Common myeloid progenitor, CD34-positive (primary cell): Measurements from ENCODE around the gene HGFAC.

ENCODE experiments used
- CTCF ChIA-PET: fragments of 350-600 bp; sonication (Branson Sonifier 250); formaldehyde crosslinking; loops from one replicate; lab custom pipeline; 2021; ENCODE audit warnings: antibody characterized with exemption; lab: Charles Lee
- POLR2A ChIA-PET: fragments of 350-600 bp; sonication (Branson Sonifier 250); formaldehyde crosslinking; loops from one replicate; lab custom pipeline; 2021; ENCODE audit warnings: antibody characterized with exemption; lab: Charles Lee
- DNase-seq, 3 donors: peaks; one replicate each; pipeline versions ENCODE4 v3.0.0 to v3.0.0-alpha.2; 2013
- H3K27ac ChIP-seq, 2 experiments: 1 replicate in 1 of 2; 2 replicates in 1 of 2; pipeline ENCODE4 v1.7.0; 2013; ENCODE audit warnings: inconsistent platforms in 2 of 2, low read length in 2 of 2, mild to moderate bottlenecking in 2 of 2, low read depth in 1 of 2, moderate library complexity in 1 of 2; ENCODE audit not compliant: severe bottlenecking in 2 of 2, insufficient read depth in 1 of 2, poor library complexity in 1 of 2
- H3K27me3 ChIP-seq, 5 experiments: replicated peaks in 2 of 5; 1 replicate in 3 of 5; 2 replicates in 2 of 5; pipeline versions ENCODE4 v1.6.1 to v1.7.0; 2013; ENCODE audit warnings: low read length in 4 of 5, mild to moderate bottlenecking in 2 of 5, moderate library complexity in 2 of 5, inconsistent platforms in 1 of 5; ENCODE audit not compliant: insufficient read depth in 5 of 5, control insufficient read depth in 4 of 5
- H3K36me3 ChIP-seq, 4 experiments: 1 replicate in 2 of 4; 2 replicates in 2 of 4; pipeline versions ENCODE4 v1.6.1 to v1.7.0; 2013; ENCODE audit warnings: low read length in 3 of 4, control low read depth in 1 of 4, mild to moderate bottlenecking in 1 of 4; ENCODE audit not compliant: control insufficient read depth in 4 of 4, insufficient read depth in 4 of 4
- H3K4me1 ChIP-seq, 4 experiments: 1 replicate in 3 of 4; 2 replicates in 1 of 4; pipeline versions ENCODE4 v1.6.1 to v1.7.1; 2013; ENCODE audit warnings: low read length in 3 of 4, mild to moderate bottlenecking in 3 of 4, control low read depth in 1 of 4, inconsistent platforms in 1 of 4, moderate library complexity in 1 of 4; ENCODE audit not compliant: control insufficient read depth in 4 of 4, insufficient read depth in 4 of 4; ENCODE audit errors: control extremely low read depth in 1 of 4
- H3K4me3 ChIP-seq, 7 experiments: 1 replicate in 4 of 7; 2 replicates in 3 of 7; pipeline versions ENCODE4 v1.5.1 to v1.7.0; 2013; ENCODE audit warnings: mild to moderate bottlenecking in 7 of 7, low read length in 6 of 7, moderate library complexity in 6 of 7, inconsistent platforms in 2 of 7, low read depth in 2 of 7, control low read depth in 1 of 7; ENCODE audit not compliant: insufficient read depth in 4 of 7, control insufficient read depth in 1 of 7; ENCODE audit errors: extremely low read depth in 1 of 7
- H3K9me3 ChIP-seq, 5 experiments: 1 replicate in 4 of 5; 2 replicates in 1 of 5; pipeline versions ENCODE4 v1.6.1 to v1.7.1; 2013; ENCODE audit warnings: low read length in 4 of 5, mild to moderate bottlenecking in 2 of 5, inconsistent platforms in 1 of 5, low read depth in 1 of 5, moderate library complexity in 1 of 5; ENCODE audit not compliant: control insufficient read depth in 4 of 5, insufficient read depth in 2 of 5; ENCODE audit errors: control extremely low read depth in 1 of 5
- WGBS: methylation state at CpG from one replicate; pipeline ENCODE4 v1.1.5; 2013; ENCODE audit not compliant: insufficient coverage; 5-methylcytosine and 5-hydroxymethylcytosine counted together

HGFAC gene

GRCh38 chr4:3475041-3475712, 33.4 kb downstream of the HGFAC start:
- 90% methylated on average over 10 of the region's 15 CpGs for WGBS
- no peaks in the 10 kb centered on the region for H3K9me3 ChIP-seq
- ChIA-PET CTCF (no interaction called here), POLR2A (no interaction called here)
- H3K36me3 ChIP-seq = no peaks in the 10 kb centered on the region
- H3K4me1 ChIP-seq = no peaks in the 10 kb centered on the region
- no peak overlapping the region for H3K27ac ChIP-seq
- H3K4me3 ChIP-seq = no peak overlapping the region
- no peak for DNase-seq
- peaks cover 0 to 3% (median 0%) of the 10 kb centered on the region in 5 experiments for H3K27me3 ChIP-seq

- Histone ChIP-seq H3K27me3 (peaks cover 0 to 6% (median under 1%) of the 10 kb centered on the region in 5 experiments), H3K9me3 (no peaks in the 10 kb centered on the region), H3K4me1 (no peaks in the 10 kb centered on the region), H3K27ac (no peak overlapping the region), H3K4me3 (no peak overlapping the region), H3K36me3 (no peaks in the 10 kb centered on the region)
- CTCF ChIA-PET = no interaction called here
- no peak for DNase-seq
- POLR2A ChIA-PET = no interaction called here
- WGBS = 66% methylated on average over 8 of the region's 22 CpGs
Measured at GRCh38 chr4:3475713-3476260, 34.0 kb downstream of the HGFAC start.

- Histone ChIP-seq H3K9me3 (no peaks in the 10 kb centered on the region), H3K4me1 (no peaks in the 10 kb centered on the region), H3K4me3 (no peak overlapping the region), H3K27me3 (peaks cover 0 to 11% (median 3%) of the 10 kb centered on the region in 5 experiments), H3K27ac (no peak overlapping the region), H3K36me3 (no peaks in the 10 kb centered on the region)
- no peak for DNase-seq
- CTCF ChIA-PET = no interaction called here
- 91% methylated on average over 22 of the region's 22 CpGs for WGBS
- POLR2A ChIA-PET = no interaction called here
Measured at GRCh38 chr4:3476341-3476747, 34.6 kb downstream of the HGFAC start.

- Histone ChIP-seq H3K36me3 (no peaks in the 10 kb centered on the region), H3K27me3 (peaks cover 0 to 19% (median 3%) of the 10 kb centered on the region in 5 experiments), H3K27ac (no peak overlapping the region), H3K4me3 (no peak overlapping the region), H3K9me3 (no peaks in the 10 kb centered on the region), H3K4me1 (peaks cover 0 to 3% (median 0%) of the 10 kb centered on the region in 4 experiments)
- DNase-seq = no peak
- POLR2A ChIA-PET = interaction anchor here (0.6 kb wide), 1 partner anchor 155 kb away, joined by 5 read pairs; no protein-coding TSS in a partner anchor
- WGBS = 93% methylated on average over 17 of the region's 27 CpGs
- CTCF ChIA-PET = interaction anchor here (1.1 kb wide), 1 partner anchor 32 kb away, joined by 3 read pairs; no protein-coding TSS in a partner anchor
Measured at GRCh38 chr4:3476936-3477749, 35.4 kb downstream of the HGFAC start.

- no peak overlapping the region for H3K4me3 ChIP-seq
- POLR2A ChIA-PET = interaction anchor here (0.6 kb wide), 1 partner anchor 156 kb away, joined by 5 read pairs; no protein-coding TSS in a partner anchor
- no peak overlapping the region for H3K27ac ChIP-seq
- H3K27me3 ChIP-seq = peaks cover 0 to 26% (median 3%) of the 10 kb centered on the region in 5 experiments
- 83% methylated on average over 16 of the region's 23 CpGs for WGBS
- peaks cover 0 to 3% (median 0%) of the 10 kb centered on the region in 4 experiments for H3K4me1 ChIP-seq
- CTCF ChIA-PET = interaction anchor here (1.1 kb wide), 1 partner anchor 33 kb away, joined by 3 read pairs; no protein-coding TSS in a partner anchor
- H3K36me3 ChIP-seq = no peaks in the 10 kb centered on the region
- no peak for DNase-seq
- no peaks in the 10 kb centered on the region for H3K9me3 ChIP-seq
Measured at GRCh38 chr4:3477750-3478430, 36.1 kb downstream of the HGFAC start.

GRCh38 chr4:3478446-3479357, 36.9 kb downstream of the HGFAC start:
- H3K27ac ChIP-seq = no peak overlapping the region
- no peak overlapping the region for H3K4me3 ChIP-seq
- ChIA-PET POLR2A (no interaction called here), CTCF (interaction anchor here (1.1 to 4.0 kb wide), 2 partner anchors 34 to 133 kb away, joined by 3 to 24 read pairs; no protein-coding TSS in a partner anchor)
- WGBS = 94% methylated on average over 31 of the region's 35 CpGs
- H3K36me3 ChIP-seq = no peaks in the 10 kb centered on the region
- peaks cover 0 to 3% (median 1%) of the 10 kb centered on the region in 4 experiments for H3K4me1 ChIP-seq
- no peak for DNase-seq
- peaks cover 0 to 30% (median 3%) of the 10 kb centered on the region in 5 experiments for H3K27me3 ChIP-seq
- H3K9me3 ChIP-seq = no peaks in the 10 kb centered on the region
